Activated T-cell treated with anti-CD3 and anti-CD28 coated beads, Interleukin-2, amount 50 U/mL, for 24 hours (primary cell): ENCODE measurements around the gene PDE4B.
A peak's percentile ranks its signal among the peaks of the same experiment; 100 is the strongest.

Experiments
- DNase-seq: peaks from one replicate; pipeline ENCODE4 v3.0.0-alpha.2; 2020
- H3K27ac Mint-ChIP-seq: 2 replicates; pipeline ENCODE4 v1.8.0; 2020; ENCODE audit warnings: mild to moderate bottlenecking, mixed read lengths
- H3K27me3 Mint-ChIP-seq: 2 replicates; pipeline ENCODE4 v1.8.0; 2020; ENCODE audit warnings: mixed read lengths
- H3K36me3 Mint-ChIP-seq: 2 replicates; pipeline ENCODE4 v1.8.0; 2020; ENCODE audit warnings: low read depth, mixed read lengths
- H3K4me1 Mint-ChIP-seq: 2 replicates; pipeline ENCODE4 v1.8.0; 2020; ENCODE audit warnings: low read depth, mixed read lengths
- H3K4me3 Mint-ChIP-seq: 2 replicates; pipeline ENCODE4 v1.8.0; 2020; ENCODE audit warnings: mild to moderate bottlenecking, moderate library complexity, mixed read lengths
- H3K9me3 Mint-ChIP-seq: 2 replicates; pipeline ENCODE4 v1.8.0; 2020; ENCODE audit warnings: mixed read lengths

PDE4B gene

DNA sequence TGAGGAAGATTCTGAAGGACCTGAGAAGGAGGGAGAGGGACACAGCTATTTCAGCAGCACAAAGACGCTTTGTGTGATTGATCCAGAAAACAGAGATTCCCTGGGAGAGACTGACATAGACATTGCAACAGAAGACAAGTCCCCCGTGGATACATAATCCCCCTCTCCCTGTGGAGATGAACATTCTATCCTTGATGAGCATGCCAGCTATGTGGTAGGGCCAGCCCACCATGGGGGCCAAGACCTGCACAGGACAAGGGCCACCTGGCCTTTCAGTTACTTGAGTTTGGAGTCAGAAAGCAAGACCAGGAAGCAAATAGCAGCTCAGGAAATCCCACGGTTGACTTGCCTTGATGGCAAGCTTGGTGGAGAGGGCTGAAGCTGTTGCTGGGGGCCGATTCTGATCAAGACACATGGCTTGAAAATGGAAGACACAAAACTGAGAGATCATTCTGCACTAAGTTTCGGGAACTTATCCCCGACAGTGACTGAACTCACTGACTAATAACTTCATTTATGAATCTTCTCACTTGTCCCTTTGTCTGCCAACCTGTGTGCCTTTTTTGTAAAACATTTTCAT lies 579.9 kb downstream of the PDE4B start:
- Mint-ChIP-seq H3K9me3 (peaks cover 2% of the 10 kb centered on the region), H3K36me3 (peaks cover 60% of the 10 kb centered on the region), H3K4me1 (peaks cover 93% of the 10 kb centered on the region), H3K4me3 (peak overlapping the region; percentile 42), H3K27ac (peak overlapping the region; percentile 100), H3K27me3 (no peaks in the 10 kb centered on the region)
- no peak for DNase-seq

DNA sequence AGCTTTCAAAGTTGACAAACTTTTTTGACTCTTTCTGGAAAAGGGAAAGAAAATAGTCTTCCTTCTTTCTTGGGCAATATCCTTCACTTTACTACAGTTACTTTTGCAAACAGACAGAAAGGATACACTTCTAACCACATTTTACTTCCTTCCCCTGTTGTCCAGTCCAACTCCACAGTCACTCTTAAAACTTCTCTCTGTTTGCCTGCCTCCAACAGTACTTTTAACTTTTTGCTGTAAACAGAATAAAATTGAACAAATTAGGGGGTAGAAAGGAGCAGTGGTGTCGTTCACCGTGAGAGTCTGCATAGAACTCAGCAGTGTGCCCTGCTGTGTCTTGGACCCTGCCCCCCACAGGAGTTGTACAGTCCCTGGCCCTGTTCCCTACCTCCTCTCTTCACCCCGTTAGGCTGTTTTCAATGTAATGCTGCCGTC lies 580.5 kb downstream of the PDE4B start:
- Mint-ChIP-seq H3K4me1 (peaks cover 89% of the 10 kb centered on the region), H3K4me3 (peak overlapping the region; percentile 42), H3K27ac (peak overlapping the region; percentile 100), H3K27me3 (no peaks in the 10 kb centered on the region), H3K9me3 (peaks cover 2% of the 10 kb centered on the region), H3K36me3 (peaks cover 55% of the 10 kb centered on the region)
- DNase-seq, result no peak

- H3K36me3 Mint-ChIP-seq, result peaks cover 45% of the 10 kb centered on the region
- H3K9me3 Mint-ChIP-seq, result peaks cover 2% of the 10 kb centered on the region
- DNase-seq, result no peak
- H3K27me3 Mint-ChIP-seq, result no peaks in the 10 kb centered on the region
- peaks cover 83% of the 10 kb centered on the region for H3K4me1 Mint-ChIP-seq
- H3K27ac Mint-ChIP-seq, result peak overlapping the region; percentile 100
- H3K4me3 Mint-ChIP-seq, result peak overlapping the region; percentile 75
Observed at GRCh38 chr1:66374148-66374547, 581.5 kb downstream of the PDE4B start.

GRCh38 chr1:66374561-66375111 lies 581.9 kb downstream of the PDE4B start:
- H3K36me3 Mint-ChIP-seq, result peaks cover 40% of the 10 kb centered on the region
- peaks cover 83% of the 10 kb centered on the region for H3K4me1 Mint-ChIP-seq
- H3K9me3 Mint-ChIP-seq, result peaks cover 2% of the 10 kb centered on the region
- no peaks in the 10 kb centered on the region for H3K27me3 Mint-ChIP-seq
- H3K27ac Mint-ChIP-seq, result peak overlapping the region; percentile 100
- peak overlapping the region; percentile 75 for H3K4me3 Mint-ChIP-seq
- DNase-seq, result no peak

DNA sequence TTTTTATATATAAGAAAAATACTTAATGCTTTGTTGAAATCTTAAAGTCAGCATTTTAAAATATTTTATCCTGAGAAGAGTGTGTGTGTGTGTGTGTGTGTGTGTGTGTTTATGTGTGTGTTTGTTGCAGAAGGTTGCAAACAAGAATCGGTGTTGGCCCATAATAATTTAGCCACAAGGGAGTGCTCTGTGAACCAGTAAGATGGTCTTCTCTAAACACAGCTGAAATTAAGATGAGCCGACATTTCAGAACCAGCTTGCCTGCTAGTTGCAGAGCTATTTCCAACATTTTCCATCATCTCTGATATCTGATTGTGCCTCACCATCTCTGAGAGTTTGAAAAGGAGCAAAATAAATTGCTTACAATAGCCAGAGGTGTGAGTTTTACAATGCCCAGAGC lies 582.4 kb downstream of the PDE4B start:
- Mint-ChIP-seq H3K27me3 (no peaks in the 10 kb centered on the region), H3K9me3 (peaks cover 2% of the 10 kb centered on the region), H3K27ac (peak overlapping the region; percentile 100), H3K4me1 (peaks cover 84% of the 10 kb centered on the region), H3K36me3 (peaks cover 35% of the 10 kb centered on the region), H3K4me3 (peak overlapping the region; percentile 75)
- DNase-seq, result no peak

GRCh38 chr1:66380452-66381212 lies 587.9 kb downstream of the PDE4B start:
- H3K4me3 Mint-ChIP-seq, result no peak overlapping the region
- peaks cover 60% of the 10 kb centered on the region for H3K4me1 Mint-ChIP-seq
- H3K9me3 Mint-ChIP-seq, result peaks cover 6% of the 10 kb centered on the region
- H3K36me3 Mint-ChIP-seq, result no peaks in the 10 kb centered on the region
- H3K27me3 Mint-ChIP-seq, result no peaks in the 10 kb centered on the region
- DNase-seq, result no peak
- H3K27ac Mint-ChIP-seq, result peak overlapping the region; percentile 73

DNA sequence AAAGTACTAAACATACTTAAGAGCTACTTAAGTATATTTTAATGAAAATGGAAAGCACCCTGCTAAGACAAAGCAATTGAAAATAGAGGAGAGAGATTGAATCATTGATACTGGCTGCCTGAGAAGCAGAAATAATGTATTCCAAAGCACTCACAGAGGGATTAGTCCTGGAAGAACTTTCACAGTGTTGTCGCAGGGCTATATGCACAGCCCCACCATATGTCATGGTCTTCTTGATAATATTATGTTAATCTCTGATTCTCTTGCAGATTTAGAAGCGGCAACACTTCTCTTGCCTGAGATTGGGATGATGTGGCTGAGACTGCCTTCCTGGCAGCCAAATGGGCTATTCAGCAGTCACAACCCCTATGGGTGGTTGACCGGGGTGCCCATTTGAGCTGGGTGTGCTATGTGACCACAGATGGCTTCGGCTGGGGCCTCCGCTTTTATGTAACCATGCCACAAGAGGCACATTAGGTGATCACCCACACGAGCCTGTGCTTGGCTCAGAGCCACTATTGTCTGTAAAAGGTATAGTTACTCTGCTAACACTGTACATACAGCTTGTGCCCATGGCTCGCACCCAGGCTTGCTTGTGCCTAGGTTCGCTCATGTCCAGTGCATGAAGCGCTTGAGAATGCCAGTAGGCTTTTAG lies 589.1 kb downstream of the PDE4B start:
- Mint-ChIP-seq H3K27ac (no peak overlapping the region), H3K4me1 (peaks cover 48% of the 10 kb centered on the region), H3K27me3 (no peaks in the 10 kb centered on the region), H3K4me3 (no peak overlapping the region), H3K36me3 (peaks cover 2% of the 10 kb centered on the region), H3K9me3 (peaks cover 12% of the 10 kb centered on the region)
- DNase-seq, result no peak

DNA sequence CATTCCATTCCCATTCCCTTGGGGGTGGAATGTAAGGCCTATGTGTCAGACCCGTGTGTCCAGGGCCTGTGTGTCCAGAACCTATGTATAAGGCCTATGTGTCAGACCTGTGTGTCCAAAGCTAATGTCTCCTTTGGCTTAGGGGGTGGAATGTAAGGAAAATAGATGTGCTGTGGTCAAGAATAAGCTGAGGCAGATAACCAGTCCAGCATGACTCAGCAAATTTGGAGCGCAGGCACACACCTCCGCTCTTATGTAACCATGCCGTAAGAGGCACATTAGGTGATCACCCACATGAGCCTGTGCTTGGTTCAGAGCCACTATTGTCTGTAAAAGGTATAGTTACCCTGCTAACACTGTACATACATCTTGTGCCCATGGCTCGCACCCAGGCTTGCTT lies 590.5 kb downstream of the PDE4B start:
- H3K9me3 Mint-ChIP-seq, result peaks cover 12% of the 10 kb centered on the region
- no peak for DNase-seq
- peaks cover 41% of the 10 kb centered on the region for H3K4me1 Mint-ChIP-seq
- no peaks in the 10 kb centered on the region for H3K27me3 Mint-ChIP-seq
- no peak overlapping the region for H3K4me3 Mint-ChIP-seq
- no peak overlapping the region for H3K27ac Mint-ChIP-seq
- peaks cover 2% of the 10 kb centered on the region for H3K36me3 Mint-ChIP-seq

DNA sequence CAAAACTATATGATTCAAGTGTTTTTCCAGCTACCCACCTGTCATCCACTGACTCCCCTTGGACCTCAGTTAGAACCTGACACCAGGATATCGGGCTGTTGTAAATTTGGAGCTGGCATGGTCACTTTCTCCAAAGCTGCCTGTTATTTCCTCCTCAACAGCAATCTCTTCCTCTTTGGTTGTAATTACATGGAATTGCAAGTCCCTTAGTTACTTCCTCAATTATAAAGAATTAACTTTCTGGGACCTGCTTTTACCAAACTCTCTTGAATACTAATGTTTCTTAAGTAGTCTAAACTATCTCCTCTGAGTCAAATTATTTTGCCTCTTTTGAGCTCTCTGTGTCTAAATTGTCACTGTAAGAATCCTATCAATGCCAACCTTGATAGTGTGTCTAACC lies 590.9 kb downstream of the PDE4B start:
- Mint-ChIP-seq H3K27ac (no peak overlapping the region), H3K4me1 (peaks cover 41% of the 10 kb centered on the region), H3K4me3 (no peak overlapping the region), H3K9me3 (peaks cover 12% of the 10 kb centered on the region), H3K27me3 (no peaks in the 10 kb centered on the region), H3K36me3 (peaks cover 2% of the 10 kb centered on the region)
- no peak for DNase-seq

- Mint-ChIP-seq H3K4me1 (peaks cover 36% of the 10 kb centered on the region), H3K27me3 (no peaks in the 10 kb centered on the region), H3K9me3 (peaks cover 12% of the 10 kb centered on the region), H3K36me3 (peaks cover 2% of the 10 kb centered on the region), H3K4me3 (no peak overlapping the region), H3K27ac (no peak overlapping the region)
- no peak for DNase-seq
Observed at GRCh38 chr1:66384258-66384921, 591.7 kb downstream of the PDE4B start.

DNA sequence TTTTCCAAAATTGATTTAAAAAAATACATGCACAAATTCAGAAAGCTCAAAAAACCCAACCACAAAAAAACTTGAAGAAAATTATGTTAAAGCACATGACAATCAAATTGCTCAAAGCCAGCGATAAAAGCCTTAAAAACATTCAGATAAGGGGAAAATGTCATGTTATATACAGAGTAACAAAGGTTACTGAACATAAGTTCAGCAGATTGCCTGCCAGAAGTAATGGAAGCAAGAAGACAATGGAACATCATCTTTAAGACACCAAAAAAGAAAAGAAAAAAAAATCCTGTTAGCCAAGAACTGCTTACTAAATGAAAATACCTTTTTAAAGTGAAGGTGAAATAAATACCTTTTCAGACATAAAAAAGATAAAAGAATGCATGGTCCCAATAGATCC lies 594.0 kb downstream of the PDE4B start:
- Mint-ChIP-seq H3K27ac (no peak overlapping the region), H3K36me3 (peaks cover 2% of the 10 kb centered on the region), H3K27me3 (no peaks in the 10 kb centered on the region), H3K4me3 (no peak overlapping the region), H3K4me1 (peaks cover 12% of the 10 kb centered on the region), H3K9me3 (peaks cover 14% of the 10 kb centered on the region)
- DNase-seq, result no peak

GRCh38 chr1:66388913-66389312 lies 596.2 kb downstream of the PDE4B start:
- H3K27me3 Mint-ChIP-seq, result no peaks in the 10 kb centered on the region
- no peak overlapping the region for H3K27ac Mint-ChIP-seq
- H3K4me3 Mint-ChIP-seq, result no peak overlapping the region
- peaks cover 2% of the 10 kb centered on the region for H3K36me3 Mint-ChIP-seq
- peaks cover 8% of the 10 kb centered on the region for H3K4me1 Mint-ChIP-seq
- DNase-seq, result no peak
- H3K9me3 Mint-ChIP-seq, result peaks cover 11% of the 10 kb centered on the region

DNA sequence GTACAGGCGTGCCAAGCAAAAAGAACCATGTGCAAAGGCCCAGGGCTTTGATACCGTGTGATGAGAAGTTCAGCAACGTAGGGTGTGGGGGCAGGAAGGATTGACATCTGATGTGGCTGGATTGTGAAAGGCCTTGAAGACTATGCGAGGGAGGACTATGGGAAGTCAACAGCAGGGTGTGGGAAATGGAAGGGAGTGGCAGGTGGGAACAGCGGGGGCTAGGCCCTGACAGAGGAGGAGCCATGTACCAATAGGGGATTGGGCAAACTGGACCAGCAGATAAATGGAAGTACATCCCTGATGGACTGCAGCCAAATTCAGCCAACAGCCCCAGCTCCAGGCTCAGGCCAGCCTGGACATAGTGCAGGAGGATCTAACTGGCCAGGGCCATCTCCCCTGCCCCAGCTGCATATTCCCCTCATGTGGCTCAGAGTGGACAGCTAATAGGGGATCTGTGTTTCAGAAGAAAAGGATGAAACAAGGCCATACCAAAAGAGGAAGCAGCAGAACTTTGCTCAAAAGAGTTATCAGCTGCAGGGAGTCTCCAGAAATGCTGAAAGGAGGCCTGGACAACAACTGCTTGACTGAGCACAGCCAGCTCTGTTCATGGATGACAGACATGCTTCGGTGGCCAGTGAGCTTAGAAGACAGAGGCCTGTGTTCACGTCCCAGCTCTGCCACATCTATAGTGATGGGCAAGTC lies 601.0 kb downstream of the PDE4B start:
- Mint-ChIP-seq H3K4me1 (peaks cover 19% of the 10 kb centered on the region), H3K27me3 (no peaks in the 10 kb centered on the region), H3K36me3 (no peaks in the 10 kb centered on the region), H3K27ac (no peak overlapping the region), H3K9me3 (peaks cover 2% of the 10 kb centered on the region), H3K4me3 (no peak overlapping the region)
- DNase-seq, result no peak

DNA sequence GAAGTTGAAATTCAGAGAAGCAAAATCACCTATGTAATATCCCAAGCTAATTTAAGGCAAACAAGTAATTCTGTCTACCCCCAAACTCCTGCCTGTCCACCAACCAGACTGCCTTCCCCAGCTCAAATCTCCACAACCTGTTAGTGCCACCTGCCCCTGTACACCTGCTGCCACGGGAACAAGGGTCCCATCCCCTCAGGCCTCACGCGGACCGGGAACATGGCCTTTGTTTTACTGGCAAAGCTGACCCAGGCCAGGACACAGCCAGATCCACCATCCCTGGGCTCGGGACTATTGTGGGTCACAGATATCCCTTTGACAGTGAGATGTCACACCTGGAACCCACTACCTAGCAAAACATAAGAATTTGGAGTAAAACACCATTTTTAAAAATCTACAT lies 601.9 kb downstream of the PDE4B start:
- Mint-ChIP-seq H3K4me1 (peaks cover 24% of the 10 kb centered on the region), H3K9me3 (peaks cover 2% of the 10 kb centered on the region), H3K27me3 (no peaks in the 10 kb centered on the region), H3K36me3 (no peaks in the 10 kb centered on the region), H3K4me3 (no peak overlapping the region), H3K27ac (no peak overlapping the region)
- DNase-seq, result no peak
